ENCODE measurements around the gene COL18A1.

DNA sequence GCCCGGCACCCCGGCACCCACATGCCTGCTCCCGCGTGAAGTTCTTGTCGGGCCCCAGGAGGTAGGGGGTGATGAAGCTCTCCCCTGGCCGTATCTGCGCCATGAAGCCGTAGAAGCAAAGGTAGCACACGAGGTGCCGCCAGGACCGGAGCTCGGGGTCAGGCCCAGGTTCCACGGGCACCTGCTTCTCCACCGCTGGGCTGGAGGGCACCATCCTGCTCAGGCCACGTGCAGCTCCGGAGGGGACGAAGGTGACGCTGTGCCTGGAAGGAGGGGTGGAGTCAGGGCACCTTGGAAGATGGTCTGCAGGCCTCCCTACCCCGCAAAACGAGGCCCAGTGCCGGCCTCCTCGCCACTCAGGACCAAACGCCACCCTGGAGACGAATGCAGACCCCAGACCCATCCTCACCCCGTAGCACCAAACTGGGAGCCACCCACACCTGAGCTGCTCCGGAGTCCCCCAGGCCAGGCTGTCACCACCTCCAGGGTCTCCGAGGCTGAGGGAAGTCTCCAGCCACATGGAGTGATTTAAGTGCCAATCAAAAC, 132.9 kb downstream of the COL18A1 start:
- TF ChIP-seq CTCF (IDR thresholded peaks at IDR 0.05 in 4 of 5, conservative IDR thresholded peaks at IDR 0.05 in 1 of 5) (no peak), POLR2A (IDR thresholded peaks at IDR 0.05) (no peak)
